ENCODE measurements around the gene TTLL1. TPM values are rescaled to one million over a fixed set of nuclear protein-coding genes. Genes with fewer than 3 reads are reported as not detected.

Gene TTLL1
- total and polyA plus RNA-seq, 4 donors = 21.6 to 33.6 (median 29.4) TPM

DNA sequence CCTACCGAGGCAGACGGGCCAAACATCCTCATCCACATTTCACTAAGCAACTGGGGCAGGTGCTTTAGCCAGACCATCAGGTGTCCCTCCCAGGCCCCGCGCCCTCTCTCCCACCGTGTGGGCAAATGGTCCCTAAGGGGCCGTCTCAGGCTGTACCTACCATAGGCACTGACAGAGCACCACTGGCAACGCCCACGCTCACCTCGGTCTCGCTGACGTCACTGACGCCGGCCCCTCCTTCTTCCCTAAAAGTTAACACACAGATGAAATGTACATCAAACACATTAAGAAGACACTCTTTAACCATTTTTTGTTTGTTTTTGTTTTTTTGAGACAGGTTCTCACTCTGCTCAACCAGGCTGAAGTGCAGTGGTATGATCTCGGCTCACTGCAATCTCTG is 9.4 kb downstream of the TTLL1 start:
- Histone ChIP-seq H3K4me3 (ENCODE audit: low read depth, low read length) (no peak overlapping the region), H3K27me3 (ENCODE audit: control insufficient read depth, insufficient read depth, low read length) (no peaks in the 10 kb centered on the region), H3K27ac (ENCODE audit: low read depth, low read length) (no peak overlapping the region), H3K36me3 (ENCODE audit: control insufficient read depth, insufficient read depth, low read length) (peaks cover 29% of the 10 kb centered on the region), H3K4me1 (ENCODE audit: control insufficient read depth, insufficient read depth, low read length) (peaks cover 9% of the 10 kb centered on the region), H3K9me3 (ENCODE audit: control insufficient read depth, insufficient read depth, low read length) (no peaks in the 10 kb centered on the region)
- no peak for DNase-seq (ENCODE audit: low read depth in 4 of 6, low spot score in 6 of 6)
- 94% methylated on average over 11 of the region's 14 CpGs for WGBS (ENCODE audit: insufficient coverage)

DNA sequence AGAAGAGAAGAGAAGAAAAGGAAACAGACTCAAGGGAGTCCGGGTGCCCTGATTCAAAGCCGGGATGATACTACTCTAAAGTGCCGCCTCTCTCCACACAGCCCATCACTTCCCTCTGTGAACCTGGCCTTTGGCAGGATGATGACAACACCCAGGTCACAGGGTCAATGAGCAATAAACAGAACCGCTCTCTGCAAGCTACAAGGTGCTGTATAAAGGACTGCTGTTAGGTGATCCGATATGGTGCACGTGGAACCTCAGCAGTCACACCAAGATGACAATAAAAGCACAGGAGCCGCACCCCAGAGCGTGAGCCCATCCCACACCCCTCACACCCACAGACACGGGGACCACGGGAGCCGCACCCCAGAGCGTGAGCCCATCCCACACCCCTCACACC is 10.7 kb downstream of the TTLL1 start:
- no peak overlapping the region for H3K27ac ChIP-seq (ENCODE audit: low read depth, low read length)
- no CpG with 5 or more reads among the region's 12 CpGs for WGBS (ENCODE audit: insufficient coverage)
- H3K27me3 ChIP-seq (ENCODE audit: control insufficient read depth, insufficient read depth, low read length) = no peaks in the 10 kb centered on the region
- peaks cover 9% of the 10 kb centered on the region for H3K4me1 ChIP-seq (ENCODE audit: control insufficient read depth, insufficient read depth, low read length)
- no peak for DNase-seq (ENCODE audit: low read depth in 4 of 6, low spot score in 6 of 6)
- H3K4me3 ChIP-seq (ENCODE audit: low read depth, low read length) = no peak overlapping the region
- H3K36me3 ChIP-seq (ENCODE audit: control insufficient read depth, insufficient read depth, low read length) = peaks cover 41% of the 10 kb centered on the region
- H3K9me3 ChIP-seq (ENCODE audit: control insufficient read depth, insufficient read depth, low read length) = no peaks in the 10 kb centered on the region

DNA sequence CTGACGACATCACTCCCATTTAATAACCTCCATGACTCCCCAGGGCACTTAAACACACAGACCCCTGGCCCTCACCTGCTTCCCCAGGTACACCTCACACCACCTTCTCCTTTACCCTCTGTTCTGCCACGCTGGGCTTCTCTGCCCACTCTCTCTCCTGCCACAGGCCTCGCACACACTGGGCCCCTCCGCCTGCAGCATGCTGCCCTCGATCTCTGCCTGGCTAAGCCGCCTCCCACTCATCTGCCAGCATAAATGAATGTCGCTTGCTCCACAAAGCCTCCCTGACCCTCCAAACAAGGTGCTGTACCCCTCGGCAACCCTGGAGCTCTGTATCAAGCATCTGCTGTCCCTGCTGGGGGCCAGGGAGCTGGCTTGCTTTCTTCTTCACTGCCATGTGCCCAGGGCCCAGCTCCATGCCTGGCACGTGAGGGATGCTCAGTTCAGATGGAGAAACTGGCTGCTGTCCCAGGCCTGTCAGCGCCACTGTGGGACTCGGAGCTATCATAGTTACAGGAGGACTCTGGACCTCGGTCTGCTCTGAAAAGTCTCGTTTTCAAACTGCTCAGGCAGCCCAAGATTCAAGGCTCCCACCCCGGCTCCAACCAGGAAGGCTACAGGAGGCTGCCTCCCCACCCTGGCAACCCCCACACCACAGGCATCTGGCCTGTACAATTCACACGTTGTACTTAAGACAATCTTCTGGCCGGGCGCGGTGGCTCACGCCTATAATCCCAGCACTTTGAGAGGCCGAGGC is 11.9 kb downstream of the TTLL1 start:
- Histone ChIP-seq H3K9me3 (ENCODE audit: control insufficient read depth, insufficient read depth, low read length) (no peaks in the 10 kb centered on the region), H3K27me3 (ENCODE audit: control insufficient read depth, insufficient read depth, low read length) (no peaks in the 10 kb centered on the region), H3K36me3 (ENCODE audit: control insufficient read depth, insufficient read depth, low read length) (peaks cover 43% of the 10 kb centered on the region), H3K4me3 (ENCODE audit: low read depth, low read length) (no peak overlapping the region), H3K4me1 (ENCODE audit: control insufficient read depth, insufficient read depth, low read length) (peaks cover 9% of the 10 kb centered on the region), H3K27ac (ENCODE audit: low read depth, low read length) (no peak overlapping the region)
- peak in 2 of 6 donors; percentile 68 to 92 for DNase-seq (ENCODE audit: low read depth in 4 of 6, low spot score in 6 of 6)
- WGBS (ENCODE audit: insufficient coverage) = 48% methylated on average over 16 of the region's 20 CpGs

DNA sequence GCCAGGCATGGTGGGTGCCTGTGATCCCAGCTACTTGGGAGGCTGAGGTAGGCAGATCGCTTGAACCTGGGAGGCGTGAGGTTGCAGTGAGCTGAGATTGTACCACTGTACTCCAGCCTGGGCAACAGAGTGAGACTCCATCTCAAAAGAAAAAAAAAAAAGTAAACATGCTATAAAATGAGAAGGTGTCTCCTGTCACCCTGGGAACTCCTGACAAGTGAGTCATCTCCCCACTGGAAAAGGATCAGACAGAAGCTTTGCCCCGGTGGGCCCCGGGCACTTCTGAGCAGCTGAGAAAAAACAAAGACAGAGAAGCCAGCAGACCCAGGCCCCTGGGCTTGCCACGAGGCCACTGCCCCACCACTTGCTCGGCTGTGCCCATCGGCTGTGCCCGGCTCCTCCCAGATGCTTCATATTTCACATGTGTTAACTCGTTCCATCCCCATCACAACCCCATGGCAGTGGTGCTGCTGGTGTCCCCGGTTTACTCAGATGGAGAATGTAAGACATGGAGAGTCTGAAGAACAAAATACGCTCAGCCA is 22.3 kb downstream of the TTLL1 start:
- peaks cover 84% of the 10 kb centered on the region for H3K36me3 ChIP-seq (ENCODE audit: control insufficient read depth, insufficient read depth, low read length)
- WGBS (ENCODE audit: insufficient coverage) = 90% methylated on average over 7 of the region's 11 CpGs
- H3K27me3 ChIP-seq (ENCODE audit: control insufficient read depth, insufficient read depth, low read length) = no peaks in the 10 kb centered on the region
- no peaks in the 10 kb centered on the region for H3K9me3 ChIP-seq (ENCODE audit: control insufficient read depth, insufficient read depth, low read length)
- no peak for DNase-seq (ENCODE audit: low read depth in 4 of 6, low spot score in 6 of 6)
- H3K4me1 ChIP-seq (ENCODE audit: control insufficient read depth, insufficient read depth, low read length) = peaks cover 2% of the 10 kb centered on the region
- no peak overlapping the region for H3K4me3 ChIP-seq (ENCODE audit: low read depth, low read length)
- H3K27ac ChIP-seq (ENCODE audit: low read depth, low read length) = no peak overlapping the region

DNA sequence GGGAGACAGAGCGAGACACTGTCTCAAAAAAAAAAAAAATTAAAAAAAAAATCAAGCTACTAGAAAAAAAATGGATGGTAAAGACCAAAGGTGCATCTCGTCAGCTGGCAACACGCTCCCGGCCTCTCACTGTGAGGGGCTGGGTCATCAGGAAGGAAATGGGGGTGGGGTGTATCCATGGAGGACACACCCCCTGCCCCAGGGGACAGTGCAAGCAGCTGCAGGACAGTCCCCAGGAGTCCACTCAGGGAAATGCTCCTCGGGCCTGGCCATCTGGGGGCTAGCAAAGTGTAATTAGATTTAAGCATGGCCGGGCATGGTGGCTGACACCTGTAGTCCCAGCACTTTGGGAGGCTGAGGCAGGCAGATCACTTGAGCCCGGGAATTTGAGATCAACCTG is 23.1 kb downstream of the TTLL1 start:
- Histone ChIP-seq H3K27ac (ENCODE audit: low read depth, low read length) (no peak overlapping the region), H3K4me1 (ENCODE audit: control insufficient read depth, insufficient read depth, low read length) (peaks cover 2% of the 10 kb centered on the region), H3K27me3 (ENCODE audit: control insufficient read depth, insufficient read depth, low read length) (no peaks in the 10 kb centered on the region), H3K36me3 (ENCODE audit: control insufficient read depth, insufficient read depth, low read length) (peaks cover 84% of the 10 kb centered on the region), H3K9me3 (ENCODE audit: control insufficient read depth, insufficient read depth, low read length) (no peaks in the 10 kb centered on the region), H3K4me3 (ENCODE audit: low read depth, low read length) (no peak overlapping the region)
- WGBS (ENCODE audit: insufficient coverage) = 19% methylated on average over 2 of the region's 7 CpGs
- no peak for DNase-seq (ENCODE audit: low read depth in 4 of 6, low spot score in 6 of 6)

DNA sequence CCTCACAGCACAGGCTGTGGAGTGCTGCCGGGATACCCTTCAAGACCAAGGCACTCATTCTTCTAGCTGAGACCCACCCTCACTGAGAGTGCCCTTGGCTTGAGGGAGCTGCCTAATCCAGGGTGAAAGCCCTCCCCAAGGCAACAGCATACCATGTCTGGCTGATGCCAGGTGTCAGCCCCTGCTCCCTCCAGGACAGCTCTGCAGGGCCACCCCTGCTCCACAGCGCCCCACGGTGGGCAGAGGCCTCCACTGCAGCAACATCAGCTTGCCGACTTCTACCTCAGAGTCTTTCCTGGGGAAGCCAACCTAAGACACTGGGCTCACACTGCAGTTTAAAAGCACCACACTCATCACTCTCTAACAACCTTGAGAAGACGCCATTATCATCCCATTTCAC is 29.0 kb downstream of the TTLL1 start:
- 24% methylated on average over 4 of the region's 5 CpGs for WGBS (ENCODE audit: insufficient coverage)
- peak in 1 of 6 donors; percentile 58 for DNase-seq (ENCODE audit: low read depth in 4 of 6, low spot score in 6 of 6)
- no peak overlapping the region for H3K27ac ChIP-seq (ENCODE audit: low read depth, low read length)
- peaks cover 83% of the 10 kb centered on the region for H3K36me3 ChIP-seq (ENCODE audit: control insufficient read depth, insufficient read depth, low read length)
- H3K27me3 ChIP-seq (ENCODE audit: control insufficient read depth, insufficient read depth, low read length) = no peaks in the 10 kb centered on the region
- no peaks in the 10 kb centered on the region for H3K4me1 ChIP-seq (ENCODE audit: control insufficient read depth, insufficient read depth, low read length)
- H3K4me3 ChIP-seq (ENCODE audit: low read depth, low read length) = no peak overlapping the region
- H3K9me3 ChIP-seq (ENCODE audit: control insufficient read depth, insufficient read depth, low read length) = no peaks in the 10 kb centered on the region

DNA sequence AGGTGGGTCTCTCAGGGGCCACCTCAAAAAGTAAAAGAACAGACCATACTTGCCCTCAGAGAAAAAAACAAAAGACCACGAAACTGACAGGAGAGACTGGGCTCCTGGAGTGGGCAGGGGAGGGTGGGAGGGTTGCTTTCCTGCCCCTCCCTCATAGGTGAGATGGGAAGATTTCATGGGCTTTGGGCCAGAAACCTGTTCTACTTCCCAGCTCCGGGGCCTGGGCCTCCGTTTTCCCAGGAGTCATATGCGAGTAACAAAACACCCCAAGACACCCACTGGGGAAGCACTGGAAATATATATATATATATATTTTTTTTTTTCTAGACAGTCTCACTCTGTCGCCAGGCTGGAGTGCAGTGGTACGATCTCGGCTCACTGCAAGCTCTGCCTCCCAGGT is 31.6 kb downstream of the TTLL1 start:
- H3K27ac ChIP-seq (ENCODE audit: low read depth, low read length) = no peak overlapping the region
- no peak overlapping the region for H3K4me3 ChIP-seq (ENCODE audit: low read depth, low read length)
- WGBS (ENCODE audit: insufficient coverage) = 90% methylated on average over 2 of the region's 7 CpGs
- H3K36me3 ChIP-seq (ENCODE audit: control insufficient read depth, insufficient read depth, low read length) = peaks cover 77% of the 10 kb centered on the region
- DNase-seq (ENCODE audit: low read depth in 4 of 6, low spot score in 6 of 6) = no peak
- no peaks in the 10 kb centered on the region for H3K27me3 ChIP-seq (ENCODE audit: control insufficient read depth, insufficient read depth, low read length)
- no peaks in the 10 kb centered on the region for H3K4me1 ChIP-seq (ENCODE audit: control insufficient read depth, insufficient read depth, low read length)
- H3K9me3 ChIP-seq (ENCODE audit: control insufficient read depth, insufficient read depth, low read length) = no peaks in the 10 kb centered on the region

DNA sequence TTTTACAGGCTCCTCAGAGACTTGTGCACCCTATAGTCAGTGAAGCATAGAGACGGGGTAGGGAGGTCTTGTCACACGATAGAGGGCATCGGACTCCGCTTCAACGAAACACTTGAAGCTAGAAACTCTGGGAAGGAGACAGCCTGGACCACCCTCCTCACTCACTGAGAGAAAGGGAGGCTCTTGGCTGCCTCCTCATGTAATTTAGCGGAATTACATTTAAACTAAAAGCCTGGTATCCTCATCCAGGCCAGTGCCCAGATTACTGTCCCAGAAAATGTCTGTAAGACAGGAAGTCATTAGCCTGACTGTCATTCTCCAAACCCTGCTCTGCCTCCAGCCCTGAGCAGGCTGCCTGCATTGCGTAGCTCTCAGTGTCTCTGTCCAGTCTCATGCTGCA is 36.0 kb downstream of the TTLL1 start:
- no peaks in the 10 kb centered on the region for H3K4me1 ChIP-seq (ENCODE audit: control insufficient read depth, insufficient read depth, low read length)
- no peaks in the 10 kb centered on the region for H3K27me3 ChIP-seq (ENCODE audit: control insufficient read depth, insufficient read depth, low read length)
- no peaks in the 10 kb centered on the region for H3K9me3 ChIP-seq (ENCODE audit: control insufficient read depth, insufficient read depth, low read length)
- no peak for DNase-seq (ENCODE audit: low read depth in 4 of 6, low spot score in 6 of 6)
- 94% methylated on average over 1 of the region's 7 CpGs for WGBS (ENCODE audit: insufficient coverage)
- H3K36me3 ChIP-seq (ENCODE audit: control insufficient read depth, insufficient read depth, low read length) = peaks cover 71% of the 10 kb centered on the region
- H3K27ac ChIP-seq (ENCODE audit: low read depth, low read length) = no peak overlapping the region
- no peak overlapping the region for H3K4me3 ChIP-seq (ENCODE audit: low read depth, low read length)

DNA sequence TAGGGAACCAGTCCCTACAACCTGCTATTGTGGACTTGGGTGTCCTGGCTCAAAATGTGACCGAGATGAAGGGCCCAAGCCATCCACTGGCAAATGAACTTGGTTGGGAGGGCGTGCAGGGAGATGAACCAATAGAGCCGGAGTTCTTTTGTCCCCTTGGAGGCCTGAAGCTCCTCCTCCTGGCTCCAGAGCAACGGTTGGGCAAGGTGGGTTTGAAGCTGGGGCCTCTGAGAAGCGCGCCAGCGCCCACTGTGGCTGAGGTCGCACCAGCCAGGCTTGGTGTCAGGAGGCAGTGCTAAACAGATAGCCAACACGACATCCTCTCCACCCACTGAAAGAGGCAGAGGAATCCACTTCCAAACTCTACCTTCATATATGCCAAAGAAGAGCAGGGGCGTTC is 38.2 kb downstream of the TTLL1 start:
- Histone ChIP-seq H3K9me3 (ENCODE audit: control insufficient read depth, insufficient read depth, low read length) (no peaks in the 10 kb centered on the region), H3K4me3 (ENCODE audit: low read depth, low read length) (no peak overlapping the region), H3K36me3 (ENCODE audit: control insufficient read depth, insufficient read depth, low read length) (peaks cover 69% of the 10 kb centered on the region), H3K27ac (ENCODE audit: low read depth, low read length) (no peak overlapping the region), H3K27me3 (ENCODE audit: control insufficient read depth, insufficient read depth, low read length) (no peaks in the 10 kb centered on the region), H3K4me1 (ENCODE audit: control insufficient read depth, insufficient read depth, low read length) (no peaks in the 10 kb centered on the region)
- no peak for DNase-seq (ENCODE audit: low read depth in 4 of 6, low spot score in 6 of 6)
- 75% methylated on average over 5 of the region's 10 CpGs for WGBS (ENCODE audit: insufficient coverage)

DNA sequence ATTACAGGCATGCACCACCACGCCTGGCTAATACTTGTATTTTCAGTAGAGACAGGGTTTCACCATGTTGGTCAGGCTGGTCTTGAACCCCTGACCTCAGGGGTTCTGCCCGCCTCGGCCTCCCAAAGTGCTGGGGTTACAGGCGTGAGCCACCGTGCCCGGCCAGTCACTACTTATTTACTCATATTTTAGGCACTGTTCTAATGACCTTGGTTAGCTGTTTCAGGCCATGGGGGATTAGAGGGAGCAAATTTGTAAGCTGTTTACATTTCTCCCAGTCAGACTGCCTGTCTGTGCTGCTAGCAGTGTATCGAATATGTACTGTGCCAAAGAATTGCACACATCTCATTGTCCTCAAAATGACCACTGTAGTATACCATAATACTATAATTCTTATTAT is 41.6 kb downstream of the TTLL1 start:
- no peak for DNase-seq (ENCODE audit: low read depth in 4 of 6, low spot score in 6 of 6)
- no peak overlapping the region for H3K27ac ChIP-seq (ENCODE audit: low read depth, low read length)
- WGBS (ENCODE audit: insufficient coverage) = 92% methylated on average over 1 of the region's 7 CpGs
- H3K27me3 ChIP-seq (ENCODE audit: control insufficient read depth, insufficient read depth, low read length) = no peaks in the 10 kb centered on the region
- peaks cover 2% of the 10 kb centered on the region for H3K4me1 ChIP-seq (ENCODE audit: control insufficient read depth, insufficient read depth, low read length)
- H3K36me3 ChIP-seq (ENCODE audit: control insufficient read depth, insufficient read depth, low read length) = peaks cover 76% of the 10 kb centered on the region
- no peaks in the 10 kb centered on the region for H3K9me3 ChIP-seq (ENCODE audit: control insufficient read depth, insufficient read depth, low read length)
- no peak overlapping the region for H3K4me3 ChIP-seq (ENCODE audit: low read depth, low read length)
